Stimulated activated CD8-positive, alpha-beta memory T cell treated with anti-CD3 and anti-CD28 coated beads, Interleukin-12 subunit alpha, Interleukin-12 subunit beta, amount 100 ng/mL, for 4 hours (primary cell): ENCODE measurements around the gene ABTB1.
"Not testable (repeated sequence)": the region's sequence is repeated elsewhere in the genome, so short reads cannot be mapped to it uniquely, and the experiment has no call there.

ENCODE experiments used
- DNase-seq: peaks from one replicate; pipeline ENCODE4 v3.0.0-alpha.2; 2020; ENCODE audit warnings: low read depth

Gene ABTB1

GRCh38 chr3:127688022-127688415, 15.3 kb downstream of the ABTB1 start:
- DNase-seq, result no peak

- DNase-seq, result no peak
Measured at GRCh38 chr3:127688416-127689265, 15.9 kb downstream of the ABTB1 start.

- DNase-seq, result no peak
Measured at GRCh38 chr3:127689266-127689860, 16.6 kb downstream of the ABTB1 start.

- no peak for DNase-seq
Measured at GRCh38 chr3:127690106-127690505, 17.4 kb downstream of the ABTB1 start.

GRCh38 chr3:127690823-127691452, 18.2 kb downstream of the ABTB1 start:
- DNase-seq, result no peak

- DNase-seq, result no peak
Measured at GRCh38 chr3:127691489-127691888, 18.7 kb downstream of the ABTB1 start.

- no peak for DNase-seq
Measured at GRCh38 chr3:127691974-127692373, 19.2 kb downstream of the ABTB1 start.

- no peak for DNase-seq
Measured at GRCh38 chr3:127692501-127693335, 20.0 kb downstream of the ABTB1 start.

GRCh38 chr3:127693336-127693843, 20.6 kb downstream of the ABTB1 start:
- no peak for DNase-seq

- DNase-seq, result no peak
Measured at GRCh38 chr3:127694467-127695215, 21.9 kb downstream of the ABTB1 start.

GRCh38 chr3:127697551-127698240, 24.9 kb downstream of the ABTB1 start:
- DNase-seq, result no peak

GRCh38 chr3:127698286-127698685, 25.5 kb downstream of the ABTB1 start:
- no peak for DNase-seq

GRCh38 chr3:127698691-127699415, 26.1 kb downstream of the ABTB1 start:
- no peak for DNase-seq

GRCh38 chr3:127699416-127700300, 26.9 kb downstream of the ABTB1 start:
- DNase-seq, result no peak

- no peak for DNase-seq
Measured at GRCh38 chr3:127700406-127700805, 27.7 kb downstream of the ABTB1 start.

GRCh38 chr3:127701280-127701911, 28.6 kb downstream of the ABTB1 start:
- no peak for DNase-seq

GRCh38 chr3:127702151-127702578, 29.4 kb downstream of the ABTB1 start:
- DNase-seq, result no peak

- not testable (repeated sequence) for DNase-seq
Measured at GRCh38 chr3:127704840-127705239, 32.1 kb downstream of the ABTB1 start.
